MM.1S (cell line): ENCODE results near the gene C19orf38.
A peak's percentile ranks its signal among the peaks of the same experiment; 100 is the strongest.

ENCODE experiments used
- DNase-seq: peaks from one replicate; pipeline ENCODE4 v3.0.0-alpha.2; 2015
- H2AFZ ChIP-seq: fragments of 300-600 bp; sonication (generic); 2 replicates; pipeline ENCODE4 v1.6.0; 2016; ENCODE audit warnings: antibody characterized with exemption, low read length
- H3F3A ChIP-seq: fragments of 300-600 bp; sonication (generic); 2 replicates; pipeline ENCODE4 v1.6.1; 2016; ENCODE audit warnings: mild to moderate bottlenecking, antibody characterized with exemption, low read length, moderate library complexity, mixed read lengths; ENCODE audit not compliant: insufficient read depth
- H3K27ac ChIP-seq: fragments of 300-600 bp; sonication (generic); 2 replicates; pipeline ENCODE4 v1.5.1; 2016; ENCODE audit warnings: mild to moderate bottlenecking, low read length
- H3K27me3 ChIP-seq: fragments of 300-600 bp; sonication (generic); replicated peaks from 2 replicates; pipeline ENCODE4 v1.6.0; 2016; ENCODE audit warnings: low read length; ENCODE audit not compliant: insufficient read depth
- H3K36me3 ChIP-seq: fragments of 300-600 bp; sonication (generic); replicated peaks from 2 replicates; pipeline ENCODE4 v1.6.1; 2016; ENCODE audit warnings: mild to moderate bottlenecking, low read length, mixed read lengths; ENCODE audit not compliant: insufficient read depth
- H3K4me1 ChIP-seq: fragments of 300-600 bp; sonication (generic); 2 replicates; pipeline ENCODE4 v1.6.1; 2016; ENCODE audit warnings: low read length, mixed read lengths
- H3K4me2 ChIP-seq: fragments of 300-600 bp; sonication (generic); 2 replicates; pipeline ENCODE4 v1.6.0; 2016; ENCODE audit warnings: low read depth, low read length
- H3K4me3 ChIP-seq: fragments of 300-600 bp; sonication (generic); 2 replicates; pipeline ENCODE4 v1.5.1; 2016; ENCODE audit warnings: low read length, mixed read lengths
- H3K79me2 ChIP-seq: fragments of 300-600 bp; sonication (generic); 2 replicates; pipeline ENCODE4 v1.6.1; 2016; ENCODE audit warnings: mixed run types, low read length, mixed read lengths
- H3K9ac ChIP-seq: fragments of 300-600 bp; sonication (generic); 2 replicates; pipeline ENCODE4 v1.6.1; 2016; ENCODE audit warnings: low read length, mixed read lengths
- H3K9me2 ChIP-seq: fragments of 300-600 bp; sonication (generic); replicated peaks from 2 replicates; pipeline ENCODE4 v1.6.1; 2016; ENCODE audit warnings: mild to moderate bottlenecking, low read length, mixed read lengths; ENCODE audit not compliant: insufficient read depth
- H3K9me3 ChIP-seq: fragments of 300-600 bp; sonication (generic); replicated peaks from 2 replicates; pipeline ENCODE4 v1.6.1; 2016; ENCODE audit warnings: mild to moderate bottlenecking, low read length, mixed read lengths; ENCODE audit not compliant: insufficient read depth
- H4K20me1 ChIP-seq: fragments of 300-600 bp; sonication (generic); 2 replicates; pipeline ENCODE4 v1.6.1; 2016; ENCODE audit warnings: mild to moderate bottlenecking, low read length, moderate library complexity, mixed read lengths; ENCODE audit not compliant: insufficient read depth
- EZH2 ChIP-seq: fragments of 300-600 bp; sonication (generic); optimal IDR thresholded peaks from 2 replicates; pipeline ENCODE3; 2017; ENCODE audit warnings: low read depth, mild to moderate bottlenecking, antibody characterized with exemption, low read length, mixed read lengths
- EZH2phosphoT487 ChIP-seq: fragments of 300-600 bp; sonication (generic); IDR thresholded peaks from 2 replicates; pipeline ENCODE4 v1.6.1; 2018; ENCODE audit warnings: antibody characterized with exemption, low read length
- TF ChIP-seq, protein P1 (sequence below): fragments of 300-600 bp; sonication (generic); IDR thresholded peaks from 2 replicates; pipeline ENCODE4 v1.5.1; 2016; ENCODE audit warnings: antibody characterized with exemption, low read length, mixed read lengths

The C19orf38 gene

GRCh38 chr19:10818301-10819123 is 29.7 kb upstream of the C19orf38 start:
- Histone ChIP-seq H3K9me3 (no peaks in the 10 kb centered on the region), H3K4me2 (no peak overlapping the region), H3K79me2 (no peaks in the 10 kb centered on the region), H3K9me2 (no peaks in the 10 kb centered on the region), H3K27ac (no peak overlapping the region), H3K27me3 (no peaks in the 10 kb centered on the region), H3K36me3 (peaks cover 3% of the 10 kb centered on the region; the same call in 1 of the 2 replicates), H4K20me1 (no peaks in the 10 kb centered on the region), H3K9ac (no peak overlapping the region), H3K4me3 (no peak overlapping the region), H3K4me1 (no peaks in the 10 kb centered on the region), H2AFZ (no peak overlapping the region), H3F3A (no peaks in the 10 kb centered on the region)
- no peak for DNase-seq
- TF ChIP-seq EZH2 (no peak), EZH2phosphoT487 (no peak)
- TF ChIP-seq, protein P1, sequence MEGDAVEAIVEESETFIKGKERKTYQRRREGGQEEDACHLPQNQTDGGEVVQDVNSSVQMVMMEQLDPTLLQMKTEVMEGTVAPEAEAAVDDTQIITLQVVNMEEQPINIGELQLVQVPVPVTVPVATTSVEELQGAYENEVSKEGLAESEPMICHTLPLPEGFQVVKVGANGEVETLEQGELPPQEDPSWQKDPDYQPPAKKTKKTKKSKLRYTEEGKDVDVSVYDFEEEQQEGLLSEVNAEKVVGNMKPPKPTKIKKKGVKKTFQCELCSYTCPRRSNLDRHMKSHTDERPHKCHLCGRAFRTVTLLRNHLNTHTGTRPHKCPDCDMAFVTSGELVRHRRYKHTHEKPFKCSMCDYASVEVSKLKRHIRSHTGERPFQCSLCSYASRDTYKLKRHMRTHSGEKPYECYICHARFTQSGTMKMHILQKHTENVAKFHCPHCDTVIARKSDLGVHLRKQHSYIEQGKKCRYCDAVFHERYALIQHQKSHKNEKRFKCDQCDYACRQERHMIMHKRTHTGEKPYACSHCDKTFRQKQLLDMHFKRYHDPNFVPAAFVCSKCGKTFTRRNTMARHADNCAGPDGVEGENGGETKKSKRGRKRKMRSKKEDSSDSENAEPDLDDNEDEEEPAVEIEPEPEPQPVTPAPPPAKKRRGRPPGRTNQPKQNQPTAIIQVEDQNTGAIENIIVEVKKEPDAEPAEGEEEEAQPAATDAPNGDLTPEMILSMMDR = no peak

DNA sequence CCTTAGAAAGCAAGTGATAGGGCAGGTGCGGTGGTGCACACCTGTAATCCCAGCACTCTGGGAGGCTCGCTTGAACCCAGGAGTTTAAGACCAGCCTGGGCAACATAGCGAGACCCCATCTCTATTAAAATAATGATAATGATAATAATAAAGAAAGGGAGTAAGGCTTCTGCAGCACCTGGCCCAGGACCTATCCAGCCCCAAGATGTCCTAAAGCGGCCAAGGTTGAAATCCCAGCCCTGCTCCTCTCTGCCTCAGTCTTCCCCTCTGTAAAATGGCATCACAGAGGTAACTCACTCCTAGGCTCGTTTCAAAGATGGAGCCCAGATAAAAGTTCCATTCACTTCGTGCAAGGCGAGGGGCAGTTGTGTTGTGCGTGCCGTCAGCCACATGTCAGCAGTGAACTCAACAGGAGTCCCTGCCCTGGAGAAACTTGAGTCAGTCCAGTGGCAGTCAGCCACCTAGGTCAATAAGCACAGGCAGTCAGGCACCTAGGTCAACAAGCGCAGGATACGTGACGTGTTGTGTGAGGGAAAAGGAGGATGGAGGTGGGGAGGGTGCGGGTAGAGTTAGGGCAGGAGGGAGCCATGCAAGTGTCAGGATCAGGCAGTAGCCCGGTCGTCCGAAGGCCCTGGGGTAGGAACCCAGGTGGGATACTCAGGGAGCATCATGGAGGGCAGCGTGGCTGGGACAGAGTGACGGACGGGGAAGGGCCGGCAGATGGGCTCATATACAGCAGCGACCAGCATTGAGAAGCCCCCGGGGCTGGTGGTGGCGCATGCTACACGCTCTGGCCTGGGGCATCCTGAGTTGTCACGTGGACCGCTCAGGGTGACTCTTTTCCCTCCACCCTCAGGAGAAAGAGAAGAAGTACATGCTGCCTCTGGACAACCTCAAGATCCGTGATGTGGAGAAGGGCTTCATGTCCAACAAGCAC is 28.8 kb upstream of the C19orf38 start:
- H3K36me3 ChIP-seq = peaks cover 3% of the 10 kb centered on the region; the same call in 1 of the 2 replicates

DNA sequence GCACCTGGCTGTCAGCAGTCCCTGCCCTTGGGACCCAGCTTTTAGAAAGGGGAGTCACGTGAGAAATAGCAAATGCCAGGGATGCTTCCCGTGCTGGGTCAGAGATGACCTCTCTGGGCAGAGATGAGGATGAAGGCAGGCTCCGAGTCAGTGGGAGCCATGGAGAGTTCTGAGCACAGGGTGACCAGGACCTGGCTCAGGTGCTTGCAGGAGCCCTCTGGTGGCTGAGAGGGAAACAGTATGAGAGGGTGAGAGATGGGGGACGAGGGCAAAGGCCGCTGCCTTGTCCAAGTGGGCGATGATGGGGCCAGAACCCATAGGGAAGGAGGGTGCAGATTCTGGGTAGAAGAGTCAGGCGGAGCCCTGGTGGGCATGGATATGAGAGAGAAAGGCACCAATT is 28.0 kb upstream of the C19orf38 start:
- no peaks in the 10 kb centered on the region for H3K79me2 ChIP-seq
- H4K20me1 ChIP-seq = no peaks in the 10 kb centered on the region
- H3F3A ChIP-seq = no peaks in the 10 kb centered on the region
- no peak overlapping the region for H3K9ac ChIP-seq
- no peak overlapping the region for H2AFZ ChIP-seq
- TF ChIP-seq EZH2 (no peak), EZH2phosphoT487 (no peak)
- TF ChIP-seq, protein P1 = peak; percentile 26; the same call in 1 of the 2 replicates
- no peaks in the 10 kb centered on the region for H3K4me1 ChIP-seq
- H3K27me3 ChIP-seq = no peaks in the 10 kb centered on the region
- H3K4me2 ChIP-seq = no peak overlapping the region
- H3K36me3 ChIP-seq = peaks cover 3% of the 10 kb centered on the region; the same call in 1 of the 2 replicates
- no peaks in the 10 kb centered on the region for H3K9me2 ChIP-seq
- H3K9me3 ChIP-seq = no peaks in the 10 kb centered on the region
- DNase-seq = no peak
- no peak overlapping the region for H3K4me3 ChIP-seq
- no peak overlapping the region for H3K27ac ChIP-seq

More for the DNA sequence above, 28.8 kb upstream of the C19orf38 start:
- Histone ChIP-seq H3K79me2 (no peaks in the 10 kb centered on the region), H3K4me3 (no peak overlapping the region), H3K4me1 (no peaks in the 10 kb centered on the region), H3K27ac (no peak overlapping the region), H3K9me2 (no peaks in the 10 kb centered on the region), H3K4me2 (no peak overlapping the region), H3F3A (no peaks in the 10 kb centered on the region), H4K20me1 (no peaks in the 10 kb centered on the region), H3K27me3 (no peaks in the 10 kb centered on the region), H3K9me3 (no peaks in the 10 kb centered on the region), H2AFZ (no peak overlapping the region), H3K9ac (no peak overlapping the region)
- no peak for DNase-seq
- TF ChIP-seq EZH2 = no peak
- TF ChIP-seq, protein P1 = no peak
- TF ChIP-seq EZH2phosphoT487 = no peak
